MM.1S (cell line): ENCODE results near the gene TSPAN32.

Source experiments
- CTCF ChIP-seq: fragments of 300-600 bp; sonication (generic); IDR thresholded peaks from 2 replicates; pipeline ENCODE4 v1.5.1; 2016; ENCODE audit warnings: antibody characterized with exemption, low read length, mixed read lengths
- EZH2 ChIP-seq: fragments of 300-600 bp; sonication (generic); optimal IDR thresholded peaks from 2 replicates; pipeline ENCODE3; 2017; ENCODE audit warnings: low read depth, mild to moderate bottlenecking, antibody characterized with exemption, low read length, mixed read lengths
- EZH2phosphoT487 ChIP-seq: fragments of 300-600 bp; sonication (generic); IDR thresholded peaks from 2 replicates; pipeline ENCODE4 v1.6.1; 2018; ENCODE audit warnings: antibody characterized with exemption, low read length

- no peak for TF ChIP-seq CTCF
- no peak for TF ChIP-seq EZH2
- TF ChIP-seq EZH2phosphoT487, result no peak
Measured at GRCh38 chr11:2329551-2329950, 27.7 kb downstream of the TSPAN32 start.
